Body of pancreas (tissue), 4 donors: ENCODE measurements around the gene PLPPR5.

ENCODE experiments used
- CTCF ChIP-seq, 7 experiments: fragments of 450-650 bp in 4 of 7; fragments of 200-600 bp in 3 of 7; sonication (generic) in 3 of 7; IDR thresholded peaks; one replicate each; pipeline ENCODE4 v1.5.1; 2016 to 2019; ENCODE audit warnings: antibody characterized with exemption in 7 of 7
- POLR2A ChIP-seq, 3 donors: fragments of 450-650 bp; IDR thresholded peaks; one replicate each; pipeline ENCODE4 v1.6.1; 2016; ENCODE audit warnings: antibody characterized with exemption in 3 of 3, mild to moderate bottlenecking in 2 of 3

DNA sequence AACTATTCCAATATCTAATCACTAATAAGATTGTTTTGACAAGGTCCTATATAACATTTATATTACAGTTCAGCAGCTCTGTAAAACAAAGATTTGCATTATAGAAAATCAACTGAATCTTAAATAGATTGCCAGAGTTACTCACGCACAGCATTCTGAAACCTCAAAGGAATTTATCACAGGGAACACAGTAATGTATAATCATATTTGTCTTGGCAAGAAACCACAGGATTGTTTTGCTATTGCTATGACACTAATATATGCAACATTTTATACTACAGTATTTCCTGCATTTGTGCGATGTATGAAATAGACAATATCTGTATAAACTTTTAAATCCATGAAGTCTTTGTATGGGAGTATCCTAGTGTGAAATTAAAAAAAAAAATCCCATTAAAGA is 101.4 kb downstream of the PLPPR5 start:
- TF ChIP-seq CTCF (IDR thresholded peaks at IDR 0.05) (no peak), POLR2A (IDR thresholded peaks at IDR 0.05) (no peak)
